Measurements from ENCODE around the gene TENM4.

DNA sequence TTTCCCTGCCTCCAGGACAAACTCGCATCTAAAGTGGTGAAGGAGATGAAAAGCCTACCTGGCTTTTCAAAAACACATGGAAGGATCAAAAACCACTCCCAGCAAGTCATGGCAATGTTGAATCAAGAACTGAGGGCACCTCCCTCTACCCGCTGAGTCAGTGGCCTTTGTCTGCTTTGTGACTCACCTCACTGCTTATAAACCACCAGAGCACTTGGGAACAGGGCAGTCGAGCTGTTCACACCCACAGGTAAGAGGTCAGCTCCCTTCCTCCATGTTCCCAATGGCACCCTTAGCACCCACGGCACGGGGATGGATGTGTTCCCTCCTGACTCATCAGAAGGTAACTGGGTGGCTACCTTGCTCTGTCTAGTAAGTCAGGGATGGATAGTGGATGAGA, 21.7 kb downstream of the TENM4 start:
- no peak for TF ChIP-seq CTCF (IDR thresholded peaks at IDR 0.05; ENCODE audit: low read depth, low read length, missing input control)
- no peak for TF ChIP-seq TAF1 (conservative IDR thresholded peaks at IDR 0.05)
- TF ChIP-seq SP1 (IDR thresholded peaks at IDR 0.05) = no peak
- no peak for TF ChIP-seq ZBTB33 (IDR thresholded peaks at IDR 0.05)
- no peak for TF ChIP-seq YY1 (IDR thresholded peaks at IDR 0.05)
- no peak for TF ChIP-seq RAD21 (IDR thresholded peaks at IDR 0.05)
